Stimulated activated CD4-positive, alpha-beta T cell treated with anti-CD3 and anti-CD28 coated beads, Interleukin-4, amount 100 ng/mL, for 1 hour (primary cell): ENCODE measurements around the gene NKX1-1.
"Not testable (repeated sequence)": the region's sequence is repeated elsewhere in the genome, so short reads cannot be mapped to it uniquely, and the experiment has no call there.

Experiments used
- DNase-seq: peaks from one replicate; pipeline ENCODE4 v3.0.0-alpha.2; 2020

The NKX1-1 gene

DNA sequence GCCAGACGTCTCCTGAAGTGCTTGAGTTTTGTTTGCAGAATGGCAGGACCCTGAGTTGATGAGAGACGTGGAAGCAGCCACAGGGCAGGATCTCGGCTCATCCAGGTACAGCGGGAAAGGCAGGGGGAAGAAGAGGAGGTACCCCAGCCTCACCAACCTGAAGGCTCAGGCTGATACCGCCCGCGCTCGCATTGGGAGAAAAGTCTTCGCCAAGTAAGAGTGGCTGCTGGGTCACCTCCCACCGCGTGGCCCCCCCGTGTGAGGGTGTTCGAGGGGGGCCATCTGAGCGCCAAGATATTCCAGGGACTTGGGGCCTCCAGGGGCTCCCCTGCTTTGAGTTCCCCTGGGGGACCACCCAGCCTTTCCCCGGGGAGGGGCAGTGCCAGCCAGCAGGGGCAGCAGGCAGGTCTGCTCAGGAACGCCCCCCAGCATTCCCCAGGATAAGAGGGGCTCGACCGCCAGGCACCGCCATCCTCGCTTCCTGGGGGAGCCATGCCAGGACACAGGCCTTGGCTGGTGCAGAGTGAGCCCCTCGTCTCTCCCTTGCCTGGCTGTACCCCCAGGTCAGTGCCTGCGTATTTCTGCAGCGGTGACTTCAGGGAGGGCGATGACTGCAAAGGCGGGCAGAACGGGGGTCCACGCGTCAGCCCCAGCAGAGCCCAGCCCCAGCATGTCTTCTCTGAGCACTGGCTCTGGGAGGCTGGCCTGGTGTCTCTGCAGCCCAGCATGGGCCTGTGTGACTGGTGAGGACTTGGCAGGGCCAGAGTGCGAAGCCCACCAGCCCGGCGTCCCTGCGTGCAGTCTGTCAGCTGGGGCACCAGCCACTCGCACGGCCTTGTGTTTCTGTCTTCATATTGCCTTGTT lies 22.3 kb downstream of the NKX1-1 start:
- DNase-seq, result no peak

DNA sequence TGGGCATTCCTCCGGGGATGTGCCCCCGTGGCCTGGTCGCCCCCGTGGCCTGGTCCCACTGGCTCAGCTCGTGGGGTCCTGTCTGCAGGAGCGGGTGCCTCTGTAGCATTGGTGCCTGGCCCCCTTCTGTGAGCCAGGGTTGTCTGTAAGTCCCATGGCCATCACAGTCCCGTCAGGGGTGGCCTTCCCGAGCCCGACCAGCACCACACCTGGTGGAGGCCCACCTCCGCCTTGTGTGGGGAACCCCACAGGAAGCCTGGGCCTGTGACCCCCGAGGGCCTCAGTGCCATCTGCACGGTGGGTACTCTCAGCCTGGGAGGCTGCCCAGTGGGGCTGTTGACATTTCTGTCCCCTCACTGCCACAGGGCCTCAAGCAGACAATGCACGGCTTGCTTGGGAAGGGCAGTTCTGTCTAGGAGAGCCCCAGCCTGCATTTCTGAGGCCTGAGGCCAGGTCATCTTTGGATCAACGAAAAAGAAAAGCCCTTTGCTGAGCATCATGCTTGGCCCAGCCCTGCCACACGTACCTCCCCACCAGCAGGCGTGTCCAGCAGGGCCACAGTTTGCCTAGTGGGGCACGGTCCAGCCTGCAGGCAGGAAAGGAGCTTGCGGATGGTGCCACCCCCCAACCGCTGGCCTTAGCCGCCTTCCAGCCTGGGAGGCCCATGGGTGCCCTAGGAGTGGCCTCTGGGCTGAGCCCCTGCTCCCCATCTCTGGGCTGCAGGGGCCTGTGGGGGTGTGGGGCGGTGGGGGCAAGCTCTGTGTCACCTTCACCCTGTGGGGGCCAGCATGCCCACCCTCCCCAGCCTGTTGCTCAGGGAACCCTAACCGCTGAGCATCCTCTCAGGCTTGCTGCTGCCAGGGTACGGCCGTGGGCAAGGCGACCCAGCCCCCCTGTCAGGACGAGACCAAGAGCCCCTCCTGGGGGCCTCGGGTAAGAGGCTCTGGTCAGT lies 23.2 kb downstream of the NKX1-1 start:
- DNase-seq, result no peak

DNA sequence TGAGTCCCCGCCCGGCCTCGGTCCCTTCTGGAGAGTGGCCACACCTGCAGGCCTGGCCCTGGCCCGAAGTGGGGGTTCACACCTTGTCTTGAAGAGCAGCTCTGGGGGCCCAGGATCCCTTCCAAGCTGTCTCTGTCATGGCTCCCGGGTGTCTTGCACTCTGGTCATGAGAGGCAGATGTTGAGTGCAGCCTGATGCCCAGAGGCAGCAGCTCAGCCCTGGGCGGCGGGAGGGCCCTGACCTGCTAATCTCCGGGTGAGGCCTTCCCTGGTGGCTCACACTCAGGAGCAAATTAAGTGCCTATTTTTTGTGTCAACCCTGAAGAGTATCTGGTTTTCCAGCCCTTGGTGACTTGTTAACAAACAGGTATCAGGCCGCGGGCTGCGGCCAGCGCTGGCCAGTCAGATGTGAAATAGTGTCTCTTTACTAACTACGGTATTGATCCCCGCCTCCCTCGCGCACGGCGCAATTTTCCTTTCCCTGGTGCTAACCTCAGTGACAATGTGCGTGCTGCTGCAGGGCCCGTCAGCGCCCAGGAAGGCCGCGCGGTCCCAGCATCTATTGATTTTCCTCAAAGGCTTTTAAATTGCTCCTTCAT lies 24.2 kb downstream of the NKX1-1 start:
- DNase-seq, result no peak

DNA sequence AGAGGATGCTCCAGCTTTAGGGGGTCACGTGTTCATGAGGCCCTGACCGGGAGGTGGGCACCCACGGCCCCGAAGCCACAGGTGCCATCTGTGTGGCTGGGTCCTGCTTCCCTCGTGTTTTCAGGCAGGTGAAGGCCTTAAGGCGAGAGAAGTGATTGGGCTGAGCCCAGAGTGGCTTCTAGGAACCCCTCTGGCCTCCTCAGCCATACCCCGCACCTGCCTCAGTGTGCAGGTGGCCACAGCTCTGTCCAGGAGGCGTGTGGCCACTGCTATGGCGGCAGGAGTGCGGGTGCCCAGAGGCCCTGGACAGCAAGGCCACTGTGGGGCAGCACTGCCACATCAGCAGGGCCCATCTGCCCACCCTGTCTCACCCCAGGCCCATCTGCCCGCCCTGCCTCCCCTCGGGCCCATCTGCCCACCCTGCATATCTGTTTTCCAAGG lies 25.0 kb downstream of the NKX1-1 start:
- DNase-seq, result no peak

GRCh38 chr4:1380368-1381151 lies 25.7 kb downstream of the NKX1-1 start:
- DNase-seq, result no peak

DNA sequence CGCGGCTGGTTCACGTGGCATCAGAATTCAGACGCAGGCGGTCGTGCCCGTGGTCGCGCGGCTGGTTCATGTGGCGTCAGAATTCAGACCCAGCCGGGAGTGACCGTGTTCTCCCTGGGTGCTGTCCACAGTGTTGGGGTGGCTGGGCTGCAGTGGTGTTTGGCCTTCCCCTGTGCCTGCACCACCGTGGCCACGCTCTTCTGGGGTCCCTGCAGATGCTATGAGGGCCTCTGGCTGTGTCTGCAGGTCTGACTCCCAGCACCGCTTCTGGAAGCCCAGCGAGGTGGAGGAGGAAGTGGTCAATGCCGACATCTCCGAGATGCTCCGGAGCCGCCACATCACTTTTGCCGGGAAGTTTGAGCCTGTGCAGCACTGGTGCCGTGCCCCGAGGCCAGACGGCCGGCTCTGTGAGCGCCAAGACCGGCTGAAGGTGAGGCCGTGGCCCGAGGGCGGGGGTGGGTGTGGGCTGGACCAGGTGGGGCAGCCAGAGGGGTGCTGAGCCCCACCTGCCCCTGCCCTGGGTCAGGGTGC lies 26.4 kb downstream of the NKX1-1 start:
- DNase-seq, result no peak

- DNase-seq, result no peak
Observed at GRCh38 chr4:1379351-1379781, 26.9 kb downstream of the NKX1-1 start.

DNA sequence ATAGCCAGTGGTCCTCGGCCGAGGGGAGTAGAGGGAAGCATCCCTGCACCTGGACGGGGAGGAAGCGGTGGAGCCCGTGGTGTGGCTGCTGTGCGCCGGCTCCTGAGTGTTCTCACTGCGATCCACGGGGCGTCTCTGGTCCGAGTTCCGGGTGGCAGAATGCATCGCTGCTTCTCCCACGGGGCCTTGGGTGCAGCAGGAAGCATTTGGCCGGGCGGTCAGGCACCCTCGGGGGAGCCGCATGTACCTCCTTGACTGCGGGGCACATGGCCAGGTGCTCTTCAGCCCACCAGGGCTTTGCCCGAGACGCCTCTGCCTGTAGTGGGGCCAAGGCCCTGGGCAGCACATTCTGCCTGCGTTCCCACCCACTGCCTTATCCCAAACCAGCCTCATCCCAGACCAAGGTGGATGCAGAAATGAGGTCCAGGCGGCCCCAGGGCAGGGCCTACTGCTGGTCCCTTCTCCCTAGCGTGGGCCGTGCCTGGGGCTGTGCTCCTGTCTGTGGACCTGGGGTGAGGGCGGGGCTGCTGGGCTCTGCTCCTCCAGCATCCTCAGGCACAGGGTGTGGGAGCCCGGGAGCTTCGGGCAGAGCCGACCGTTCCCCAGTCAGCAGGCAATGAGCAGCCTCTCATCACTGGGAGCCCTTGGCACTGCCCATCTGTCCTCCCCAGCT lies 27.5 kb downstream of the NKX1-1 start:
- no peak for DNase-seq

DNA sequence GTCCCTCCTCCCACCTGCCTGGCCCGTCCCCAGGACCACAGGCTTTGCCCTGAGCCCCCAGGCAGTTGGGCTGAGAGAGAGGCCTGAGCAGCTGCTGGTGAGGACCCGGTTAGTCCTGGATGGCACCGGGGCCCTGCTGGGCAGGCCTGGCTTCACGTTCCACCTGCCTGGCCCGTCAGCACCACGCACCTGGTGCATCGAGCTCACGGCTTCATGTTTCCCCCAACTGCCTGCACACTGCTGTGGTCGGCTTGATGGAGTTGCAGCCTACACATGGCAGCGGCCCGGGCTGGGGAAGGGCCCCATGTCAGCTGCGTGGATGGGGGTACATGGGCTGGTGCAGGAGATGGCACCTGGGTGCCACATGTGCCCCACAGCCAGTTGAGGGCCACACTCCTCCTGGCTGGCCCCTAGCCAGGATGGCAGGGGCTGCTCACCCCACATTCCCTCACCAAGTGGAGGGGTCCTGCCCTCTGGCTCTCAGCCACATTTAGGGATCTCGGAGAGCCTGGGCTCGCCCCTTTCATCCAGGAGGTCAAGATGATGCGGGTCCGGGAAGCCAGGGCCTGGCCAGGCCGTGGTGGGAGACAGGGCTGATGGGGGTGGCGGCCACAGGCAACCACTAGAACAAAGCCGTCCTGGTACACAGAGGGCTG lies 28.5 kb downstream of the NKX1-1 start:
- no peak for DNase-seq

- no peak for DNase-seq
Observed at GRCh38 chr4:1376841-1377605, 29.2 kb downstream of the NKX1-1 start.

DNA sequence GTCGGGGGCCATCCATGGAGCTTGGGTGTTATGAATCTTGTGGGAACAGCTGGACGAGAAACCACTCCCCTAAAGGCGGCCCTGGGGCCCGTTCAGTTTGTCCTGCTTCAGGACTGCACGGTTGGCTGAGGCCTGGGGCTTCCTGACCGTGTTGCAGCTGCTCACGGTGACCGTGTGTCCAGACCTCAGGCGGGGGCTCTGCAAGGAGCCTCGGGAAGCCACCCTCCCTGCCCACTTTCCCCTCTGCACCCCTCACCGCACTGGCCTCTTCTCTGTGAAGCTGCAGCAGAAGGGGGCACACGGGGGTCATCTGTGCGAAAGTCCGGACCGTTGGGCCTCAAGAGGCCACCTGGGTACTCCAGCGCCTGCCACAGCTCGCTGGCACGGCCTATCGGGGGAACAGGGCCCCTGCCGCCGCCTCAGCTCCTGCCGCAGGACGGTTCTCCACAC lies 29.8 kb downstream of the NKX1-1 start:
- no peak for DNase-seq

GRCh38 chr4:1375761-1376322 lies 30.4 kb downstream of the NKX1-1 start:
- no peak for DNase-seq

DNA sequence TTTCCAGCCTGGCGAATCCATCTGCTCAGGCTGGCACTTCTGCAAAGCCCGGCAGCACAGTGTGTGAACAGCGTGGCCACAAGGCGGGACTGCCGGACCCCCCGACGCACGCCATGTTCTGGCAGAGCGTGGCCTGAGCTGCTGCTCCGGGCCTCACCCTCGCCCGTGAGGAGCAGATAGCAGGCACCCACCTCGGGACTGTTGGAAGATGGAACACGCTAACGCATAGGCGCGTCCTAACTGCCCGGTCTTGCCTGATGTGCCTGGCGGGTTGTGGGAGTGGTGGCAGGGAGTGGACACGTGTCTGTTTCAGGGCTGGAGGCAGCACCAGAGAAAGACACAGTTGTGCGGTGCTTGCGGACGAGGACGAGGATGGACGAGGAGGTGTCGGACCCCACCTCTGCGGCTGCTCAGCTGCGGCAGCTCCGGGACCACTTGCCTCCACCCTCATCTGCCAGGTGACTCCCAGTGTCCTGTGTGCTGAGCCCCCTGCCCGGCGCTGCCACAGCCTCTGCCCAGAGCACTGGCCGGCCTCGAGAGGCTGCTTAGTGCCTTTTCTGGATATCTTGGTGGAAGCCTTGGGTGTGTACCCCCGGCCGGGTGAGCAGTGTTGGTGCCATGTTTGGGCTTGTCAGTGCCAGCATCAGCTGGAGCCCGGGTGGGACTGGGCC lies 31.1 kb downstream of the NKX1-1 start:
- no peak for DNase-seq

- no peak for DNase-seq
Observed at GRCh38 chr4:1374706-1375045, 31.6 kb downstream of the NKX1-1 start.

DNA sequence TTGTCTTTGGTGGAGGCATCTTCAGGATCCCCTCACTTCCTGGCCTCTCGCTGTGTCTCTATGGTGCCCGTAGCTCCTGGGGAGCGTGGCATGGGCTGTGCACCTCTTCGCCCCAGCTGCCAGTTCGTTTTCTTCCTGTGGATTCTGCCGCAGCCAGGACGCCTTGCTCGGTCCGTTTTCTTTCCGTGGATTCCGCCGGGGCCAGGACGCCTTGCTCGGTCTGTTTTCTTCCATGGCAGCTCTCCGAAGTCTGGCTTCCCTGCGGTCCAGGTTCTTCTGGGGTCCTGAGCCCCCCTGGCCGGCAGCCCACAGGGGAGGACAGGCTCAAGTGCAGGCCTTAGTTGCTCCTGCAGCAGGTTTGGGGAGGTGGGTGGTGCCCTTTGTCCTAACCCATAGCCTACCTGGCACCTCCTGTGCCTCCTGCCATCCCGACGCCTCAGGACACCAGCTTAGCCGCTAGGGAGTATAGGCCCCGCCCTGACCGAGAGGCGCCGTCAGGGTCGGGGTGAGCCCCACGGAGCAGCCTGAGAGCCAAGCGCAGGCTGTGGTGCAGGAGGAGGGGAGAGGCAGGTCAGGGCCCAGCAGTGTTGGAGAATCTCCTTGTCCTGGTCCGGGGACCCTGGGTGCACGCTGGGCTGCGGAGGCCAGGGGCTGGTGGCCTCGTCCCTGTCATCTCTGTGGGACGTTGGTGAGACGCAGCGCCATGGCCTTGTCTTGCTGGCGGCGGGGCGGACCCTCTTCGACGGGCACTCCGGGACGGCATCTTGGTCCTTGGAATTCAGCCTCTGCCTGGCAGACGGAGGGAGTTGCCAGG lies 32.1 kb downstream of the NKX1-1 start:
- DNase-seq, result no peak

GRCh38 chr4:1372576-1372975 lies 33.7 kb downstream of the NKX1-1 start:
- not testable (repeated sequence) for DNase-seq

DNA sequence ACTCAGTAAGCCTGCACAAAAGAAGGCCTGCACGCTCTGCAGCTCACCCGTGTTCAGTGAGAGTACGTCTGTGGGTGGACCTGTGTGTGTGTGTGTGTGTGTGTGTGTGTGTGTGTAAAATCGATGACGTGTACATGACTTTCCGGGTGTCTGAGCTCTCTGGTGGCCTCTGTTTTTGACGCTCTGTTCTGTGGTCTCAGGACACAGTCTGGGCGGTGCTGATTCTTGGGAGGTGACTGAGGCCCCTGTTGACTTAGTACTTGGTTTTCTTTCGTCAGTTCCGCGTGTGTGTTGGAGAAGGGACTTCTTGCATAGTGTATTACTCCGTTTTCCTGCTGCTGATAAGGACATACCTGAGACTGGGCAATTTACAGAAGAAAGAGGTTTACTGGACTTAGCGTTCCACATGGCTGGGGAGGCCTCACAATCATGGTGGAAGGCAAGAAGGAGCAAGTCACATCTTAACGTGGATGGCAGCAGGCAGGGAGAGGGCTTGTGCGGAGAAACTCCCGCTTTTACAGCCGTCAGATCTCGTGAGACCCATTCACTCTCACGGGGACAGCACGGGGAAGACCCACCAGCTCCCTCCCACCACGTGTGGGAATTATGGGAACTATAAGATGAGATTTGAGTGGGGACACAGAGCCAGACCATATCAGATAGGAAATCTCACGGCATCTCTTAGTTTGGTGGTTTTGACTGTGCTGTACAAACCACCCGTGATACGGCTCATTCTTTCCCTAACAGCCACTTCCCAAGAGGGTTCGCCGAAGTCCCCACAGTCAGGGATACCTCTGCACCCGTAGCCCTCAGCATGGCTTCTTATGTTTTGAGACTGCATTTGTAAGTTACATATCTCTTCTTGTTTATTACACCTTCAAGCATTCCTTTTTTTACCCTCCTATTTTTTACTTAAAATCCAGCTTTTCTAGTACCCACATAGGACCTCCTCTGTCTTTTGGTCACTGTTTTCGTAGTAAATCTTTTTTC lies 34.8 kb downstream of the NKX1-1 start:
- DNase-seq, result no peak
